HEK293 (cell line): ENCODE data around the gene PLXNA2.
A peak's percentile ranks its signal among the peaks of the same experiment; 100 is the strongest.

Source experiments
- CTCF ChIA-PET: fragments of 350-600 bp; formaldehyde crosslinking; extraction: SDS; loops from one replicate; lab custom pipeline; 2021; ENCODE audit warnings: antibody characterized with exemption; lab: Yijun Ruan, JAX
- POLR2A ChIA-PET: fragments of 300-600 bp; formaldehyde crosslinking; extraction: SDS; loops from one replicate; lab custom pipeline; 2020; ENCODE audit warnings: antibody characterized with exemption, inconsistent platforms; lab: Yijun Ruan, JAX
- H3K27ac ChIP-seq: fragments of 200-500 bp; sonication (Bioruptor generic); 2 replicates; pipeline ENCODE4 v1.5.1; 2014; ENCODE audit warnings: low read depth, low read length, control low read depth, inconsistent platforms; ENCODE audit errors: extremely low read depth
- H3K36me3 ChIP-seq, 2 experiments: fragments of 200-500 bp in 1 of 2; sonication (Bioruptor generic) in 1 of 2; 1 replicate in 1 of 2; 2 replicates in 1 of 2; pipeline ENCODE4 v1.5.1; 2014 to 2017; ENCODE audit warnings: inconsistent platforms in 2 of 2, low read length in 2 of 2; ENCODE audit not compliant: control insufficient read depth in 2 of 2, insufficient read depth in 1 of 2
- H3K4me1 ChIP-seq: fragments of 200-500 bp; sonication (Bioruptor generic); 2 replicates; pipeline ENCODE4 v1.5.1; 2014; ENCODE audit warnings: mild to moderate bottlenecking, low read length, inconsistent platforms; ENCODE audit not compliant: control insufficient read depth, insufficient read depth
- H3K4me3 ChIP-seq: 2 replicates; pipeline ENCODE4 v1.5.1; 2011; ENCODE audit warnings: low read depth, mild to moderate bottlenecking, control low read depth, low read length, moderate library complexity
- H3K9me3 ChIP-seq: fragments of 200-500 bp; sonication (Bioruptor generic); 2 replicates; pipeline ENCODE4 v1.5.1; 2014; ENCODE audit warnings: low read depth, low read length, inconsistent platforms; ENCODE audit not compliant: control insufficient read depth, insufficient read depth
- KLF10 ChIP-seq: fragments of 450-650 bp; IDR thresholded peaks from 2 replicates; pipeline ENCODE4 v1.5.1; 2018; ENCODE audit warnings: missing biosample characterization, mild to moderate bottlenecking, missing genetic modification characterization
- ZNF211 ChIP-seq: fragments of 450-650 bp; formaldehyde crosslinking; IDR thresholded peaks from 2 replicates; pipeline ENCODE4 v1.5.1; 2016; ENCODE audit warnings: low read depth, missing biosample characterization, missing genetic modification characterization
- ZNF214 ChIP-seq: fragments of 450-650 bp; formaldehyde crosslinking; IDR thresholded peaks from 2 replicates; pipeline ENCODE4 v1.5.1; 2017; ENCODE audit warnings: missing biosample characterization, mild to moderate bottlenecking, missing genetic modification characterization, borderline replicate concordance
- ZNF341 ChIP-seq: fragments of 450-650 bp; formaldehyde crosslinking; IDR thresholded peaks from 2 replicates; pipeline ENCODE4; 2016; ENCODE audit warnings: low read depth, missing biosample characterization, missing genetic modification characterization
- ZNF529 ChIP-seq: fragments of 450-650 bp; formaldehyde crosslinking; IDR thresholded peaks from 2 replicates; pipeline ENCODE4 v1.5.1; 2017; ENCODE audit warnings: missing genetic modification characterization, missing biosample characterization; ENCODE audit not compliant: insufficient replicate concordance
- ZNF768 ChIP-seq: fragments of 450-650 bp; formaldehyde crosslinking; IDR thresholded peaks from 2 replicates; pipeline ENCODE4 v1.5.1; 2018; ENCODE audit warnings: missing biosample characterization, mild to moderate bottlenecking, missing genetic modification characterization
- TF ChIP-seq, protein P1 (sequence below): fragments of 450-650 bp; formaldehyde crosslinking; conservative IDR thresholded peaks from 2 replicates; pipeline ENCODE4 v1.5.1; 2016; ENCODE audit warnings: low read depth, missing biosample characterization, missing genetic modification characterization
- TF ChIP-seq, protein P2 (sequence below): fragments of 450-650 bp; formaldehyde crosslinking; IDR thresholded peaks from 2 replicates; pipeline ENCODE4 v1.5.1; 2017; ENCODE audit warnings: missing biosample characterization, missing genetic modification characterization
- TF ChIP-seq, protein P3 (sequence below): fragments of 450-650 bp; formaldehyde crosslinking; IDR thresholded peaks from 2 replicates; pipeline ENCODE4 v1.5.1; 2016; ENCODE audit warnings: missing biosample characterization, missing genetic modification characterization
- TF ChIP-seq, protein P4 (sequence below): fragments of 450-650 bp; formaldehyde crosslinking; IDR thresholded peaks from 2 replicates; pipeline ENCODE4 v1.5.1; 2016; ENCODE audit warnings: missing biosample characterization, missing genetic modification characterization
- TF ChIP-seq, protein P5 (sequence below): fragments of 450-650 bp; IDR thresholded peaks from 2 replicates; pipeline ENCODE4 v1.5.1; 2018; ENCODE audit warnings: missing biosample characterization, missing genetic modification characterization

PLXNA2 gene

DNA sequence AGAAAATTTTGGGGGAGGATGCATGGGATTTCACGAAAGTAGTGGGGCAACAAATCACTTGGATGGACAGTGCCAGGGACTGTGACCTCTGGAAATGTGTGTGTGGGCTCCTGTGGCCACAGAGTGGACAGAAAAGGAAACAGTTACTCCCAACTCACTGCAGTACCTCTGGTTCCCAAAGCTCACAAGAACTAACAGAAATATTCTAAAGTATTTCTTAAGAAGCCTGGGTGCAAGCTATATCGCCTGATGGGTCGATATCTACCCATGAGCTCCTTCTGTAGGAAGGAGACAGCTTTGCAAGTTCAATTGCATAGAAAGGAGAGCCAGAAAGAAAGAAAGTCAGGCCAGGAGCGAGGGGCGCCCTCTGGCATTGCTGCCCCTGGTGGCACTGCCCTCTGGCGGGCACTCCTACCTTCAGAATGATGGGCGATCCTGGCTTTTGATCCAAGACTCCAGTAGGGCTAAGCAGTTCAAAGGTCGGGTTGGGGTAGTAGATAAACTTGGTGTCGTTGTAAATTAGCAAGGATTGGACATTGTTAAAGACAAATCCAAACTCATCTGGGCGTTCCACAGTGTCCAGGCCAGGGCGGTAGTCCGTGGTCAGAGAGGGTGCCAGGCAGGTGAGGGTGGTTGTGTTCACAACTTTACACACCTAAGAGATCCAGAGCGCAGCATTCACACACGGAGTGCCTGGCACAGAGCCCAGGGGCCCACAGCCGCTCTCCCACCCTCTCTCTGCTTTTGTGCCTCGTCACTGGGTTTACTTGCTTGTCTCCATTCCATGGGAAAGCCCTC lies 198.5 kb downstream of the PLXNA2 start:
- CTCF ChIA-PET = interaction anchor here (0.7 kb wide), 1 partner anchor 463 kb away, joined by 3 read pairs; no protein-coding TSS in a partner anchor
- Histone ChIP-seq H3K4me3 (no peak overlapping the region), H3K4me1 (no peaks in the 10 kb centered on the region), H3K27ac (no peak overlapping the region), H3K36me3 (peaks cover 0 to 35% of the 10 kb centered on the region in 2 experiments; a peak in 1 of 3 replicates), H3K9me3 (no peaks in the 10 kb centered on the region)
- TF ChIP-seq, protein P1, sequence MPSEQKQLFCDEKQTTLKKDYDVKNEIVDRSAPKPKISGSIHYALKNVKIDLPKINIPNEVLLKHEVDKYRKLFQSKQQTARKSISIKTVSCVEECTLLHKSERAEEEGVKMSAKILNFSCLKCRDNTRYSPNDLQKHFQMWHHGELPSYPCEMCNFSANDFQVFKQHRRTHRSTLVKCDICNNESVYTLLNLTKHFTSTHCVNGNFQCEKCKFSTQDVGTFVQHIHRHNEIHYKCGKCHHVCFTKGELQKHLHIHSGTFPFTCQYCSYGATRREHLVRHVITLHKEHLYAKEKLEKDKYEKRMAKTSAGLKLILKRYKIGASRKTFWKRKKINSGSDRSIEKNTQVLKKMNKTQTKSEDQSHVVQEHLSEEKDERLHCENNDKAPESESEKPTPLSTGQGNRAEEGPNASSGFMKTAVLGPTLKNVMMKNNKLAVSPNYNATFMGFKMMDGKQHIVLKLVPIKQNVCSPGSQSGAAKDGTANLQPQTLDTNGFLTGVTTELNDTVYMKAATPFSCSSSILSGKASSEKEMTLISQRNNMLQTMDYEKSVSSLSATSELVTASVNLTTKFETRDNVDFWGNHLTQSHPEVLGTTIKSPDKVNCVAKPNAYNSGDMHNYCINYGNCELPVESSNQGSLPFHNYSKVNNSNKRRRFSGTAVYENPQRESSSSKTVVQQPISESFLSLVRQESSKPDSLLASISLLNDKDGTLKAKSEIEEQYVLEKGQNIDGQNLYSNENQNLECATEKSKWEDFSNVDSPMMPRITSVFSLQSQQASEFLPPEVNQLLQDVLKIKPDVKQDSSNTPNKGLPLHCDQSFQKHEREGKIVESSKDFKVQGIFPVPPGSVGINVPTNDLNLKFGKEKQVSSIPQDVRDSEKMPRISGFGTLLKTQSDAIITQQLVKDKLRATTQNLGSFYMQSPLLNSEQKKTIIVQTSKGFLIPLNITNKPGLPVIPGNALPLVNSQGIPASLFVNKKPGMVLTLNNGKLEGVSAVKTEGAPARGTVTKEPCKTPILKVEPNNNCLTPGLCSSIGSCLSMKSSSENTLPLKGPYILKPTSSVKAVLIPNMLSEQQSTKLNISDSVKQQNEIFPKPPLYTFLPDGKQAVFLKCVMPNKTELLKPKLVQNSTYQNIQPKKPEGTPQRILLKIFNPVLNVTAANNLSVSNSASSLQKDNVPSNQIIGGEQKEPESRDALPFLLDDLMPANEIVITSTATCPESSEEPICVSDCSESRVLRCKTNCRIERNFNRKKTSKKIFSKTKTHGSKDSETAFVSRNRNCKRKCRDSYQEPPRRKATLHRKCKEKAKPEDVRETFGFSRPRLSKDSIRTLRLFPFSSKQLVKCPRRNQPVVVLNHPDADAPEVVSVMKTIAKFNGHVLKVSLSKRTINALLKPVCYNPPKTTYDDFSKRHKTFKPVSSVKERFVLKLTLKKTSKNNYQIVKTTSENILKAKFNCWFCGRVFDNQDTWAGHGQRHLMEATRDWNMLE (tag by site-specific recombination) = no peak
- TF ChIP-seq ZNF529 = no peak
- TF ChIP-seq, protein P2, sequence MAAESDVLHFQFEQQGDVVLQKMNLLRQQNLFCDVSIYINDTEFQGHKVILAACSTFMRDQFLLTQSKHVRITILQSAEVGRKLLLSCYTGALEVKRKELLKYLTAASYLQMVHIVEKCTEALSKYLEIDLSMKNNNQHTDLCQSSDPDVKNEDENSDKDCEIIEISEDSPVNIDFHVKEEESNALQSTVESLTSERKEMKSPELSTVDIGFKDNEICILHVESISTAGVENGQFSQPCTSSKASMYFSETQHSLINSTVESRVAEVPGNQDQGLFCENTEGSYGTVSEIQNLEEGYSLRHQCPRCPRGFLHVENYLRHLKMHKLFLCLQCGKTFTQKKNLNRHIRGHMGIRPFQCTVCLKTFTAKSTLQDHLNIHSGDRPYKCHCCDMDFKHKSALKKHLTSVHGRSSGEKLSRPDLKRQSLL (tag by site-specific recombination) = no peak
- TF ChIP-seq, protein P3, sequence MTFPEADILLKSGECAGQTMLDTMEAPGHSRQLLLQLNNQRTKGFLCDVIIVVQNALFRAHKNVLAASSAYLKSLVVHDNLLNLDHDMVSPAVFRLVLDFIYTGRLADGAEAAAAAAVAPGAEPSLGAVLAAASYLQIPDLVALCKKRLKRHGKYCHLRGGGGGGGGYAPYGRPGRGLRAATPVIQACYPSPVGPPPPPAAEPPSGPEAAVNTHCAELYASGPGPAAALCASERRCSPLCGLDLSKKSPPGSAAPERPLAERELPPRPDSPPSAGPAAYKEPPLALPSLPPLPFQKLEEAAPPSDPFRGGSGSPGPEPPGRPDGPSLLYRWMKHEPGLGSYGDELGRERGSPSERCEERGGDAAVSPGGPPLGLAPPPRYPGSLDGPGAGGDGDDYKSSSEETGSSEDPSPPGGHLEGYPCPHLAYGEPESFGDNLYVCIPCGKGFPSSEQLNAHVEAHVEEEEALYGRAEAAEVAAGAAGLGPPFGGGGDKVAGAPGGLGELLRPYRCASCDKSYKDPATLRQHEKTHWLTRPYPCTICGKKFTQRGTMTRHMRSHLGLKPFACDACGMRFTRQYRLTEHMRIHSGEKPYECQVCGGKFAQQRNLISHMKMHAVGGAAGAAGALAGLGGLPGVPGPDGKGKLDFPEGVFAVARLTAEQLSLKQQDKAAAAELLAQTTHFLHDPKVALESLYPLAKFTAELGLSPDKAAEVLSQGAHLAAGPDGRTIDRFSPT (tag by site-specific recombination) = peak; percentile 63; the same call in 1 of the 2 replicates
- no peak for TF ChIP-seq ZNF341
- TF ChIP-seq, protein P4, sequence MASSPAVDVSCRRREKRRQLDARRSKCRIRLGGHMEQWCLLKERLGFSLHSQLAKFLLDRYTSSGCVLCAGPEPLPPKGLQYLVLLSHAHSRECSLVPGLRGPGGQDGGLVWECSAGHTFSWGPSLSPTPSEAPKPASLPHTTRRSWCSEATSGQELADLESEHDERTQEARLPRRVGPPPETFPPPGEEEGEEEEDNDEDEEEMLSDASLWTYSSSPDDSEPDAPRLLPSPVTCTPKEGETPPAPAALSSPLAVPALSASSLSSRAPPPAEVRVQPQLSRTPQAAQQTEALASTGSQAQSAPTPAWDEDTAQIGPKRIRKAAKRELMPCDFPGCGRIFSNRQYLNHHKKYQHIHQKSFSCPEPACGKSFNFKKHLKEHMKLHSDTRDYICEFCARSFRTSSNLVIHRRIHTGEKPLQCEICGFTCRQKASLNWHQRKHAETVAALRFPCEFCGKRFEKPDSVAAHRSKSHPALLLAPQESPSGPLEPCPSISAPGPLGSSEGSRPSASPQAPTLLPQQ (tag by site-specific recombination) = no peak
- no peak for TF ChIP-seq KLF10 (tag by site-specific recombination)
- POLR2A ChIA-PET = no interaction called here

DNA sequence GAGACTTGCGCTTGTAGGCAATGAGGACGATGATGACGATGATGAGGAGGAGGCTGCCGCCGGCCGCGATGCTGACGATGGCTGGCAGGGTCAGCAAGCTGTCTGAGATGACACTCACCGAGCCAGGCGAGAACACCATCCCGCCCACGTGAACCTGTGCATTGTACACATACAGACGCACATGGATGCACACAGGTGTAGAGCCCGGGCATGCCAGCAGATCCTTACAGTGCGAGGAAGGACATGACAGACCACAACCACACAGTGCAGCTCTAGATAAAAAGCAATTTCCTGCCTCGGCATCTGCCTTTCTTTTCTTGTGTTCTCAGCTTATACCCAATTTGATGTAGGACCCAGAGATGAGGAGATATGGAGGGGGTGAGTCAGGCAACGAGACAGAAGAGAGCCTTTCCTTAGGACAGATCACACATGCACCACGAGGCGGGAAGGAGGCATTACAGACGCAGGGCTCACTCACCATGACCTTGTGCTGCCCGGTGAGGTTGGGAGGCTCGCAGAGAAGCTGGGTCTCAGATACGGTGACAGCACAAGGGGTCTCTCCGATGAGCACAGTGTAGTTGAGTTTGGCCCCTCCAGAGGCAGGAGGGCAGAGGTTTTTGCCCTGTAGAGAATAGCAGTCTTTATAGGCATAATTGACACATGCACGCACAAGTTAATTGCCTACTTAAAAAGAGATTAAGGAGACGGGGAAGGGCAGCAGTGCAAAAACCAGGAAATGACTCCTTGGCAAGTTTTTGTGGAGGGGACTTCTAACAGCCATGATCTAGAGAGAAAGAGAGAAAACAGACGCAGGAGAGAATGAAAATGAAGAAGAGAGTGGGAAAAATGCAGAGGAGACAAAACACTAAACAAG lies 199.4 kb downstream of the PLXNA2 start:
- H3K4me1 ChIP-seq = no peaks in the 10 kb centered on the region
- ChIA-PET CTCF (interaction anchor here (0.6 to 0.7 kb wide), 2 partner anchors 464 to 1003 kb away, joined by 3 read pairs; no protein-coding TSS in a partner anchor), POLR2A (no interaction called here)
- no peaks in the 10 kb centered on the region for H3K9me3 ChIP-seq
- no peak overlapping the region for H3K27ac ChIP-seq
- H3K4me3 ChIP-seq = no peak overlapping the region
- TF ChIP-seq ZNF214 = no peak
- TF ChIP-seq ZNF211 = no peak
- TF ChIP-seq, protein P5, sequence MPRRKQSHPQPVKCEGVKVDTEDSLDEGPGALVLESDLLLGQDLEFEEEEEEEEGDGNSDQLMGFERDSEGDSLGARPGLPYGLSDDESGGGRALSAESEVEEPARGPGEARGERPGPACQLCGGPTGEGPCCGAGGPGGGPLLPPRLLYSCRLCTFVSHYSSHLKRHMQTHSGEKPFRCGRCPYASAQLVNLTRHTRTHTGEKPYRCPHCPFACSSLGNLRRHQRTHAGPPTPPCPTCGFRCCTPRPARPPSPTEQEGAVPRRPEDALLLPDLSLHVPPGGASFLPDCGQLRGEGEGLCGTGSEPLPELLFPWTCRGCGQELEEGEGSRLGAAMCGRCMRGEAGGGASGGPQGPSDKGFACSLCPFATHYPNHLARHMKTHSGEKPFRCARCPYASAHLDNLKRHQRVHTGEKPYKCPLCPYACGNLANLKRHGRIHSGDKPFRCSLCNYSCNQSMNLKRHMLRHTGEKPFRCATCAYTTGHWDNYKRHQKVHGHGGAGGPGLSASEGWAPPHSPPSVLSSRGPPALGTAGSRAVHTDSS (tag by site-specific recombination) = peak; percentile 59; the same call in 1 of the 2 replicates
- TF ChIP-seq ZNF768 (tag by site-specific recombination) = no peak
- TF ChIP-seq, all 188 proteins: peak for 1
- peaks cover 0 to 38% of the 10 kb centered on the region in 2 experiments; a peak in 1 of 3 replicates for H3K36me3 ChIP-seq
